A172 (cell line): Measurements from ENCODE around the gene CCDC28B. TPM values are rescaled to one million over a fixed set of nuclear protein-coding genes. Genes with fewer than 3 reads are reported as not detected.

Source experiments
- DNase-seq: peaks from one replicate; pipeline ENCODE4 v3.0.0-alpha.2; 2015; ENCODE audit warnings: low spot score
- total RNA-seq: library from RNA; depleted of rRNA; stranded (reverse); fragments of >200 nt; shearing (Covaris generic); gene quantifications from 2 replicates; pipeline ENCODE4 v1.2.3, GENCODE V29; 2014

The CCDC28B gene
- total RNA-seq, 1 experiment from 2014 or later, result 5.7 TPM

DNA sequence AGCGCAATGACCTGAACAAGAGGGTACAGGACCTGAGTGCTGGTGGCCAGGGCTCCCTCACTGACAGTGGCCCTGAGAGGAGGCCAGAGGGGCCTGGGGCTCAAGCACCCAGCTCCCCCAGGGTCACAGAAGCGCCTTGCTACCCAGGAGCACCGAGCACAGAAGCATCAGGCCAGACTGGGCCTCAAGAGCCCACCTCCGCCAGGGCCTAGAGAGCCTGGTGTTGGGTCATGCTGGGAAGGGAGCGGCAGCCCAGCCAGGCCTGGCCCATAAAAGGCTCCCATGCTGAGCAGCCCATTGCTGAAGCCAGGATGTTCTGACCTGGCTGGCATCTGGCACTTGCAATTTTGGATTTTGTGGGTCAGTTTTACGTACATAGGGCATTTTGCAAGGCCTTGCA lies 5.4 kb upstream of the CCDC28B start:
- no peak for DNase-seq

DNA sequence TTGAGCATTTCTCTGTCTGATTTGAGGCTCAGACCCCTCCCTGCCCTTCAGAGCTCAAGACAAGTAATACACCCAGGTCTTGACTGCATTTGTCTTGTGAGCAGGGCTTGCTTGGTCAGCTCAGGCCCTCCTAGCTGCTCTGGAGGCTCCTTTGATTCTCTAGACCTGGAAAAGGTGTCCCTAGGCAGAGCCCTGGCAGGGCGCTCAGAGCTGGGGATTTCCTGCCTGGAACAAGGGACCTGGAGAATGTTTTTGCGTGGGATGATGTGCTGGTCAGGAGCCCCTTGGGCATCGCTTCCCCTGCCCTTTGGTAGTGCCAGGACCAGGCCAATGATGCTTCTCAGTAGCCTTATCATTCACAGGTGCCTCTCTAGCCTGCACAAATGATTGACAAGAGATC lies 4.9 kb upstream of the CCDC28B start:
- no peak for DNase-seq

DNA sequence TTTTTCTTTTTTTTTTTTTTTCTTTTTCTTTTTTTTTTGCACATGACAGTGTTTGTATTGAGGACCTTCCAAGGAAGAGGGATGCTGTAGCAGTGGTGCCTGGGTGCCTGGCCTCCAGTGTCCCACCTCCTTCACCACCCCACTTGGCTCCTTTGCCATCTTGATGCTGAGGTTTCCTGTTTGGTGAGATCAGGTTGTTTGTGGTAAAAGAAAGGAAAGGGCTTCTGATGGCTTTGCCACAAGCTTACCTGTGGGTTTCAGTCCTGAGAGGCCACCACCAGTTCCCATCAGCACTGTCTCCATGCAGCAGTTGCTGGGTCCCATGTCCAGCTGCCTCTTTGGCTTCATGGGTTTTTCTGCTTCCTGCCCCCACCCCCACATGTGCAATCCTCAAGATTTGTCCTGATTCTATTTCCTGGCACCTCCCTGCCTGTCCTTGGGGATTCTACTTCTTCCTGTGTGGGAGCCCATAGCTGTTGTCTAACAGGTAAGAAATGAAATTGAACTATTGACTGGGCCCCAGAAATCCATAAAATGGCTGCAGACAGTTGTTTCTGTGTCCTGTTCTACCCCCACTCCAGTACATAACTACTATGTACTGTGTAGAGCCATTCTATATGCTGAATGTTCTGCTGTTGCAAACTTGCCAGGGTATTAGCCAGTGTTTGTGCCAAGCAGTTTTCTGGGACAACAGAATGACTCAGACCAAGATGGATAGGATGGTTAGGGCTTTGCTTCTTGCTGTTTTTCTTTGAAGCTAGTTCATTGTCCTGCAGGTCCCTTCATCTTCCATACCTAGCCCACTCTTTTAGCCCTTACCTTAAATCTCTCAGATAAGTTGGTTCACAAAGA lies 4.2 kb upstream of the CCDC28B start:
- no peak for DNase-seq

DNA sequence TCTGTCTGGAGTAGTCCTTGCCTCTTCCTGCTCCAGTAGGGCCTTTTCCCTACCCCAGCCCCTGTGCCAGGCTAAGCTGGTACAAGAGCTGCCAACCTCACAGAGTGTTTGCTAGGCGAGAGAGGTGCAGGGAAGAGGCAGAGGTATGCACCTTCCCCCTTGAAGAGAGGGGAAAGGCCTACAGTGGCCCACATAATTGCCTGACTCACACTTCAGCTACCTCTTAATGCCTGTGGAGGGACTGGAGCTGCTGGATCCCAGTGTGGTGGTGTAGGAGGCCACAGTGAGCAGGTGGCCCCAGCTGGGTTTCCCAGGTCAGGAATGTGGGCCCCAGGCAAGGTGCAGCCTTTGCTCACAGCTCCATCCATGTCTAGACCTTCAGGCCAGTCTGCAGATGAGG lies 3.3 kb upstream of the CCDC28B start:
- no peak for DNase-seq

DNA sequence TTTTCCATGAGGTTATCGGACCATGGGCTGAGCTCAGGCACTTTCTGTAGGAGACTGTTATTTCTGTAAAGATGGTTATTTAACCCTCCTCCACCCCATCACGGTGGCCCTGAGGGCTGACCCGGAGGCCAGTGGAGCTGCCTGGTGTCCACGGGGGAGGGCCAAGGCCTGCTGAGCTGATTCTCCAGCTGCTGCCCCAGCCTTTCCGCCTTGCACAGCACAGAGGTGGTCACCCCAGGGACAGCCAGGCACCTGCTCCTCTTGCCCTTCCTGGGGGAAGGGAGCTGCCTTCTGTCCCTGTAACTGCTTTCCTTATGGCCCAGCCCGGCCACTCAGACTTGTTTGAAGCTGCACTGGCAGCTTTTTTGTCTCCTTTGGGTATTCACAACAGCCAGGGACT lies 2.6 kb upstream of the CCDC28B start:
- DNase-seq, result no peak

DNA sequence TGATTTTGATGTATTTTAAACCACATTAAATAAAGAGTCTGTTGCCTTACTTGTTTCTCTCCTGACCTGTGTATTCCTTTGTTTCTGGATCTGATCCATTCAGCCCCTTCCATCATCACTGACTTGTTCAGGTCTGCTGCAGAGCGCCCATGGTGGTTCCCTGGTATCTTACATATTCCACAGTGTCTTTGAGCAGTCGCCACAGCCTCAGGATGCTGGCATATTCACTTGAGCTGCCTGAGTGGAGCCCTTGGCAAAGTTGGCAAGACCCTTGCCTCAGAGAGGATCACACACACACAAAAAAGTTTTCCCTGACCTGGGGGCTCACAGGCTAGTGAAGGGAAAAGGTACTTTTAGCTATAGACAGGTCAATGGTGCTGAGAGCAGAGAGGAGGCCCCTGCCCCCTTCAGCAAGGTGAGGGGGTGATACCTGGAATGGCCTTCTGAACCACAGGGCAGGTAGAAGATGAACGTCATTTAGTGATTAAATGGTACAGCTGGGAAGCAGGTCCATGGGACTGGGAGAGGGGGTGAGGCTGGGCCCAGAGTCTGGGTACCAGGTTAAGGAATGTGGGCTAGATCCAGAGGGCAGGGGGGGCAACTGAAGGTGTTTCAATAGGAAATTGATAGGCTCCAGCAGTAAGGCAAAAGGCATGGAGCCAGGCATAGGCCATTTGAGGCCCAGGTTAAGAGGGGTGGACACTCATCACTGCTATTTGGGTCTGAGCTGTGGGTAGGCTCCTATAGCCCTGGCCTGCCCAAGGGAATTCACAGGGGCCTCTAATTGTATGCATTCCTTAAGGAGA lies 2.0 kb upstream of the CCDC28B start:
- no peak for DNase-seq

DNA sequence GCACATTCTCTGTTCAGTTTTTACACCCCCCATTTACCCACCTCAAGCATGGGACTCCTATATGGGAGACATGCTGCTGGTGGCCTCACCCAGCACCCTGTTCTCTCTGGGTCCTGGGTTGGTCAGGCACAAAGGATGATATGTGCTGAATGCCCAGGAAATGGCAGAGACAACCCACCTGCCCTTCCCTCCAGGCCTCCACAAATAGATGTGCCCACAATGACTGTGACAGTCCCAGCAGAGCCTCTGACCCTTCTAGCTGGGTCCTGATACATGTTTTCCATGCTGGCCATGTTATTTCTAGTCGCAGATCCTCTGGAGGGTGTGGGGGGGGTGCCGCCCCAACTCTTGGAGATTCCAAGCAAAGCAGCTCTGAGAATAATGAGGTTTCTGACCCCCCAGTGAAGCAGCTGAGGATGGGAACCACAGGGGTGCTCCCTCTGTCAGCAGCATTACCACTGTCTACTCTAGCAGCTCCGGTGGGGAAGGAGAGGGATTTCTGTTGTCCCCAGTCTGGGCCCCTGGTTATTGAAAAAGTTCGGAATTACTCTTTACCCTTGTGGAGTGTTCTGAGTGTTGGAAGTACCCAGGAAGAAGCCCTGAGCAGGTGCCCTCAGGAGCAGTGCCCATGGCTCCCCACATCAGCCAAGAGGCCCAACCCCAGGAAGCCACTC lies 1.2 kb upstream of the CCDC28B start:
- no peak for DNase-seq

DNA sequence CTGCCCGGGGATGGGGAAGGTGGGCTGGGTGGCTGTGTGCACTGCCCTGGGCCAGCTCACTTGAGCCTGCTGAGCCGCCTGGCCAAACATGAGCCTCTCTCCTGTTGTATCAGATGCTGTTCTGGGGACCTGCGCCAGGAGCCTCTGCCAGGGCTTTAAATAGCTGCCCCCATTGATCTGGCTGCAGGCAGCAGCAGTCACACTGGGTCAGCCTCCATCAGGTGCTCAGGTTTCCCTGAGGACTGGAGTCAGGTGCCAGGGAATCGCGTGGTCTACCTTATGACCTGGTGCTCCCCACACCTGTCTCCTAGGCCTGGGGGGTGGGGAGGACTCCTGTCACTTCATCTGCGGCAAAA lies 700 bp upstream of the CCDC28B start:
- DNase-seq, result no peak

DNA sequence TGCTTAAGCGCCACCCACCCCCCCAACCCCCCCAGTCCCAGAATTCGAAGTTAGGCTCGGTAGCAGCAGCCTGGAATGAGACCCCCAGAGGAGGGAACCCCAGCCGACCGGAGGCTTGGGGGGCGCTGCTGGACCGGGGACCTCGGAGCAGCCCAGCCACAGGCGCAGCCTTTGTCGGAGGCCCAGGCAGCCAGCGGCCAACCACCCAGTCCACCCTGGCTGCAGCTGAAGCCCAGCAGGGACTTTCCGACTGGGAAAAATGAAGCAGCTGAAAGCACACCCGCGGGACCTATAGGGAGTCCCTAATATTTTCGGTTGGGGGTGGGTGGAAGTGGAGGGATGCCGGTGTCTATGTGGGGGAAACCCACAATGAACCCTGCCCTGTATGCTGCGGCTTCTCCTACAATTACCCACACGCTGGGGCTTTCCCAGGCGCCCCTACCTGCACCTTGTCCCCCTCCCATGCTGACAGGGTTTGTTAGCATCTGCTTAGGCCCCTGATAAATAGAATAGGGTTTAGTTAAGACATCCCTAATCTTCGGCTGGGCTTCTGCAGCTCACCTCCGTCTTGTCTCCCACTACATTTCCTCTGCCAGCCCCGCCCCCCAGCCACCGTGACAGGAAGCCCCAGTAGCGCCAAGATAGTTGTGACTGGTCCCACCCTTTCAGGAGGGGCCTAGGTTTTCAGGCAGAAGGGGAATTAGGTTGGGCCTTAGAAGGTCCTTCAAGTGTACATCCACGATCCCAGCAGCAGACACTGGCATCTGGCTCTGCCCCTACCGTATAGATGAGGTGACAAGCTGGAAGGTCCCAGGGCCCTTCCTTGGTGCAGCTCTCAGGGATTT lies 838 bp downstream of the CCDC28B start:
- no peak for DNase-seq

DNA sequence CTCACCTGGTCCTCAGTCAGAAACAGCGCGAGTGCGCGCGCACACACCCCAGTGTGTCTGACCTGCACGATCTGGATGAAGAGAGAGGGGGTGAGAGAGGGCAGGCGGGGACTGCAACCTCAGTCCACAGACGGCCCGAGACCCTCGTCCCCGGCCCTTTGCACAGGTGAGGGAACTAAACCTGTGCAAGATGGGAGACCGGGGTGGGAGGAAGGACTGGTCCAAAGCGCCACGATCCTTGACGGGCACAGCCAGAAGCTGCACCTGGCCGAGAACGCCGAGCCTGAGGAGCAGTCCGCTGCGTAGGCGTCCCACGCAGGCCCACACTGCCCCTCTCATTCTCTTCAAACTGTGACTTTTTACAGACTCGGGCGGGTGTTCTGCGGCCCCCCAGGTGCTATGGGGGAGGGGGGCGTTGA lies 4.6 kb downstream of the CCDC28B start:
- no peak for DNase-seq

DNA sequence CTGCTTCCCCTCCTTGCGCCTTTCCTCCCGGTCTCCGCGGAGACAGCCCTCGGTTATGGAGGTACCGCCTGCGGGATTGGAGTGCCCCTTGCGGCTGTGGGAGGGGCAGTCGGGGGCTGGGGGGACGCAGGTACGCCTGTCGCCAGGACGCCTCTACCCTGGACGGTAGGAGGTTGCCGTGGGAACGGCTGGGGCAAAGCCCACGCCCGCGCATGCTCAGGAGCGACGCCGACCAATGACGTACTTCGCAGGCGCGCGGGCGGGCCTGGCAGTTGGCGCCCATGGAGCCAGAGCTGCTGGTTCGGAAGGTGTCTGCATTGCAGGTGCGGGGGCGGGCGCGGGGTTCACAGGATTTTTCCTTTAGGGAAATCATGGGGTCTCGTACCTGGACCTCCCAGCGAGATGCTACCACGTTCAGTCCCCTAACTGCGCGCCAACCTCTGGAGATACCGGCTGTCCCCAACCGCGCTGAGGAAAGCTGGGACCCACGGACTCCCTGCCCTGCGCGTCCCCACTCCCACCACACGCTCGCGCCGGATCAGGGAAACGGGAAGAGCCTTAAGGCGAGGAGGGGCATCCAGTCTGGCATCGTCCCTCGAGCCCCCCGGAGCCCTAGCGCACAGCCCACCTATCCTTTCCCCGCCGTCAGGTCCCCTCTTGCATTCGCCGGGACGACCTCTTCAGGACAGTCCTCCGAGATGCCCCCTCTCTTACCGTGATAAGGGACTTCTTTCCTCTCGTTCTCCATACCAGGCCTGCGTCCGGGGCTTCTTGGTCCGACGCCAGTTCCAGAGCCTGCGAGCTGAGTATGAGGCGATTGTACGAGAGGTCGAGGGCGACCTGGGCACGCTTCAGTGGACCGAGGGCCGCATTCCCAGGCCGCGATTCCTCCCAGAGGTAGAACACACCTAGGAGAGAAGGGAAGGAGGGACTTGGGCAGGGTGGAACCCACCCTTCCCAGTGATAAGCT lies 5.3 kb downstream of the CCDC28B start, which contains the start of gene IQCC:
Gene IQCC (plus strand): TSS at position 271 of the 970 bp plus-strand sequence. CDS start 11 bp downstream, at position 282.
- no peak for DNase-seq

DNA sequence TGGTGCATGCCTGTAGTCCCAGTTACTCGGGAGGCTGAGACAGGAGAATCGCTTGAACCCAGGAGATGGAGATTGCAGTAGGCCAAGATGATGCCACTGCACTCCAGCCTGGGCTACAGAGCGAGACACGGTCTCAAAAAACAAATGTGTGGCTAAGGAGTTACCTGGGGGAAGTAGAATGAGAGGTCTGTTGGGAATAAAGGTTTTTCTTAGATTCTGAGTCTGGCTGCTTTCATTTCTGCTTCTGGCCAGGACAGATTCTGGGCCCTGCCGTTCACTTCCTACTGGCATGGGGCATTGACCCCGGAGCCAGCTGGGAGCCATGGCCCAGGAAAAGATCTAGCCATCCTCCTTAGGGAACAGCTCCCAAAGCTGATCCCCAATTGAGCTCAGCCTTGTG lies 8.1 kb downstream of the CCDC28B start:
- DNase-seq, result no peak

DNA sequence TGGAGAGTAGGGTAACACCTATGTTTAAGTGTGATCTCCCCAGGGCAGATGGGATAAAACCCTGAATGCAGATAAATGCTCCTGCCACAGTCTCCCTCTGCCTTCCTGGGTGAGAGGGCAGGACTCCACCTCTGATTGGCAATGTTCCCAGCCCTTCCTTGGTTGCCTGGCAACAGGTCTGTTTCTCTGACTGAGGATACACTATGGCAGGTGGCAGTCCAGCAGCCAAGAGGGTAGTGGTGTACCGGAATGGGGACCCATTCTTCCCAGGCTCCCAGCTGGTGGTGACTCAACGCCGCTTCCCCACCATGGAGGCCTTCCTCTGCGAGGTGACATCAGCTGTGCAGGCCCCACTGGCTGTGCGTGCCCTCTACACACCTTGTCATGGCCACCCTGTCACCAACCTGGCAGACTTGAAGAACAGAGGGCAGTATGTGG lies 8.5 kb downstream of the CCDC28B start, which contains the start of gene DCDC2B:
Gene DCDC2B (plus strand): TSS at position 199 of the 438 bp plus-strand sequence. CDS start 5 bp downstream, at position 204.
- peak; percentile 37 for DNase-seq

DNA sequence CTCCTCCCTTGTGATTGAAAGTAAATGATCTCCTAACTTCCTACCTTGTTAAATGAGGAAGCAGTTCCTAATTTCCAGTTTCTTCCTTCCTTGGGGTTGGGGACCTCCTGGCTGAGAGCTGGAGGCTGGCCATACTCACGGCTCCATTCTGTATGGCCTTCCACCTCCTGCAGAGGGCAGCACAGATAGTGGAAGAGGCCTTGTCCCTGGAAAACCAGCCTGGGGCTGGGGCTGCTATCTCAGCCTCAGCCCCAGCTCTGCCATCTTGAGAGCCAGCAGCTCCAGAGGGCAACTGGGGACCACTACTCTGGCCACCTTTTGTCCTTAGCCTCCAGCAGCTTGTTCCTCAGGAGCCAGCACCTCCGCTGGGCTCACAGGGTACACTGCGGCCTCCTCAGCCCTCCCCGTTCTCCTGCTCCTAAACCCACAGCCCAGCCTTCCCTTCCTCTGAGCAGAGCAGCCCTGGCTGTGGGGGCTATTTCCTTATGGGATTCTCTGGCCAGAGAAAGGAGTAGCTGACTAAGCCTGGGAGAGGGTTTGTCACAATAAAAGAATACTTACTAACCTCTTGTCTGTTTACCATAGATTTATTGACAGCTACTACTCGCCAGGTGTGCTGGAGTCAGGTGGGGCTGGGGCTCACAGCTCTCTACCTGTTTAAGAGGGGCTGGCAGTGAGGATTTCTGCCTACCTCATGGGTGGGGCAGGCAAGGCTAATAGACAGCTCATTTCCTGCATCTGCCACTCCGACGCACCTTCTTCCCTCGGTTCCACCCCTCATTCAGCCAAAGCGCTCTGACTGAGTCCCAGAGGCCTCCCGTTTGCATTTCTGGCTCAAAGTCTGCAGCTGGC lies 15.5 kb downstream of the CCDC28B start:
- DNase-seq, result peak; percentile 38

DNA sequence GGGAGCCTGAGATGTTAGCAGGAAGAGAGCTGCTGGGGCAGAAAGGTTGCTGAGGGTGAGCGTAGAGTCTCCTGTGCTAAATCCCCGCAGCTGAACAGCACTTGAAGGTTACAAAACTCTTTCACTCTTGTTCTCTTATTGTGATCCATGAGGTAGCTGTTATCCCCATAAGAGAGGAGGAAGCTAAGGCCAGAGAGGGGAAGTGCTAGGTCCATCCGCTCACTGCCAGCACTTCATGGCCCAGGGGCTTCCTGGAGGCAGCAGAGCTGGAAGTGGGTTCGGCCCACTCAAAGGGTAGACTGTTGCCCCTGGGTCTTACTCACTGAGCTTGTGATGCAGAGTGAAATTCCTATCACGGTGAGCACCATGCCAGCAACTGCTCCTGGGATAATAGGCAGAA lies 16.2 kb downstream of the CCDC28B start:
- DNase-seq, result no peak

DNA sequence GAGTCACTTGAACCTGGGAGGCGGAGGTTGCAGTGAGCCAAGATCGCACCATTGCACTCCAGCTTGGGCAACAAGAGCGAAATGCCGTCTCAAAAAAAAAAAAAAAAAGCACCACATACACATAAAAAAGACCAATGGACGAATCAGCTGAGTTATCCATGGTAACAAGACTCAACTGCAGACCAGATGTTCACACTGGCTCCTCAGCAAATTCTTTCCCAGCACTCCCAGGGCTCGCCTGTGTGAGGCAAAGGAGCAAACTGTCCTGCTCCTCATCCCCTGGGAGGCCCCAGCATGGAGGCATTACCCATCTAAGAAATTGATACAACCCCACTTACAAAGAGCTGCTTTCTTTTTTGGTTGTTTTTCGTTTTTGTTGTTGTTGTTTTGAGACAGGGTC lies 18.6 kb downstream of the CCDC28B start:
- no peak for DNase-seq

DNA sequence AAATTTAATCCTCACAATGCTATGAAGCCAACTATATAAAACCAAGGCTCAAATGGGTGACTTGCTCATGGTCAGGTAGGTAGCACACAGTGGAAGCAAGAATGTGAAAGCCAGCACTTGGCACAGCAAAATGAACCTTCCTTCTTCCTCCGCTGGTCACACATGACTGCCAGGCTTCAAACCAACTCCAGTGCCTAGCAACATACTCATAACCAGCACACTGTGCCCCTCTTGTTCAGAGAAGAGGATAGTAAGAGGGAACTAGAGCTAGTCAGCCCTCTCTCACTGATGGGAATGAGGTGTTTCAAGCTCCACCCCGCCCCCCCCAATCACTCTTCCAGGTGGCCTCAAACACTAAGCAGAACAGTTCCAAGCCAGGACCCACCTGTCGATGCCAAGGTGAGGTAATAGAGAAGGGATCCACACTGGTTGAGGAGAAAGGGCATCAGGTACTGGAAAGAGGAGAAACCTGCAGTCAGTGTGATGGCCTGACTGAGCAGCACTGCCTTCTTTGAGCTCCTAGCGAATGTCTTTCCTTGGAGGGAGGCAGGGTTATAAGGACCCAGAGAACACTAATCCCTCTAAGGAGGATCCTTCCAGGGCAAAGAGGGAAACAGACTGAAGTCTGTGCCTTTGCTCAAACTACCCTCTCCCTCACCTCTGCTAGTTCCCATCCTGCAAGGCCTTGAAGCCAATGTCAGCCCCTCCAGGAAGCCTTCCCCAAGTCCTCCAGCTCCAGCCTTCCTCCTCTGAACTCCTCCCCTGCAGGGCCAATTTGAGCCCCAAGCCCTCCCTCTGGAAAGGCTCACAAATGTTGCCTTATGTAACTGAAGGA lies 20.6 kb downstream of the CCDC28B start:
- no peak for DNase-seq

DNA sequence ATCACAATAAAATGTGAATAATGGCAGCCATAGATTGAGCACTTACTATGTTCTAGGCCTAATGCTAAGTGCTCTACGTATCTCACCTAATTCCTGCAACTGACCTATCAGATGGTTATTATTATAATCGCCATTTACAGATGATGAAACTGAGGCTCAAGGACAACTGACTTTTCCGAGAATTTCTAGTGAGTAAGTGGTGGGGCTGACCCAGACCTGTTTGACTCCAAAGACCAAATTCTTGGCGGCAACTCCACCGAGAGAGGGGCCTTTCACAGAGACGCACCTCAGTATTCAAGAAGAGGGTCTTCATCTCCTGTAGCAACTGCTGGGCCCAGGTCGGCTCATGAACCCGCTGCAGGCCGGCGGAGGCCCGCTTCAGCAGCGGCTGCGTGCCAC lies 21.2 kb downstream of the CCDC28B start:
- DNase-seq, result no peak
